ENCODE data around the gene ZNF335. TPM values are rescaled to one million over a fixed set of nuclear protein-coding genes. Genes with fewer than 3 reads are reported as not detected.

Gene ZNF335
- total and polyA plus RNA-seq, 2 of the 13 experiments (the other 11 are each of a cell fraction or from before 2014, with no cell fraction given): 9.7 to 13.7 TPM

DNA sequence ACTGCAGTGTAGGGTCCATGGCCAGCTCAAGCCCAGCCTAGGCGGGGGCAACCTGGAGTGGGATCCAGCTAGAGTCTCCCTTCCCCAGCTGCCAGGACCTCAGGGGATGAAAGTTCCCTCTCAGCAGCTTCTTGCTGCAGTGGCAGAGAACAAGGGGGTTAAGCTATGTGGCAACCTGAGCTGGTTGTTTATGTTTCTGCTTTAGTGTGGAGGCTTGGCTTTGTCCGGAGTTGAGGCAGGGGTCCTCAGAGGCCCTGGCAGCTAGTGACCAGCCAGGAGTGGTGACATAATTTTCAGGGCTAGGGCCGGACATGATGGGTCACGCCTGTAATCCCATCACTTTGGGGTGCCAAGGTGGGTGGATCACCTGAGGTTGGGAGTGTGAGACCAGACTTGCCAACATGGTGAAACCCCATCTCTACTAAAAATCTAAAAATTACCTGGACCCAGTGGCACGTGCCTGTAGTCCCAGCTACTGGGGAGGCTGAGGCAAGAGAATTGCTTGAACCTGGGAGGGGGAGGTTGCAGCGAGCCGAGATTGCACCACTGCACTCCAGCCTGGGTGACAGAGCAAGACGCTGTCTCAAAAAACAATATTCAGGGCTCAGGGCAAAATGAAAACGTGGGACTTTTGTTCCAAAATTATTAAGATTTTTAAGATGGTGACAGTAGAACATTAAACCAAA, 46.0 kb downstream of the ZNF335 start (continued):
- TF ChIP-seq, protein P1, sequence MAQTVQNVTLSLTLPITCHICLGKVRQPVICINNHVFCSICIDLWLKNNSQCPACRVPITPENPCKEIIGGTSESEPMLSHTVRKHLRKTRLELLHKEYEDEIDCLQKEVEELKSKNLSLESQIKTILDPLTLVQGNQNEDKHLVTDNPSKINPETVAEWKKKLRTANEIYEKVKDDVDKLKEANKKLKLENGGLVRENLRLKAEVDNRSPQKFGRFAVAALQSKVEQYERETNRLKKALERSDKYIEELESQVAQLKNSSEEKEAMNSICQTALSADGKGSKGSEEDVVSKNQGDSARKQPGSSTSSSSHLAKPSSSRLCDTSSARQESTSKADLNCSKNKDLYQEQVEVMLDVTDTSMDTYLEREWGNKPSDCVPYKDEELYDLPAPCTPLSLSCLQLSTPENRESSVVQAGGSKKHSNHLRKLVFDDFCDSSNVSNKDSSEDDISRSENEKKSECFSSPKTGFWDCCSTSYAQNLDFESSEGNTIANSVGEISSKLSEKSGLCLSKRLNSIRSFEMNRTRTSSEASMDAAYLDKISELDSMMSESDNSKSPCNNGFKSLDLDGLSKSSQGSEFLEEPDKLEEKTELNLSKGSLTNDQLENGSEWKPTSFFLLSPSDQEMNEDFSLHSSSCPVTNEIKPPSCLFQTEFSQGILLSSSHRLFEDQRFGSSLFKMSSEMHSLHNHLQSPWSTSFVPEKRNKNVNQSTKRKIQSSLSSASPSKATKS (CRISPR knock-in tag; IDR thresholded peaks at IDR 0.05): no peak
- TF ChIP-seq, protein P2, sequence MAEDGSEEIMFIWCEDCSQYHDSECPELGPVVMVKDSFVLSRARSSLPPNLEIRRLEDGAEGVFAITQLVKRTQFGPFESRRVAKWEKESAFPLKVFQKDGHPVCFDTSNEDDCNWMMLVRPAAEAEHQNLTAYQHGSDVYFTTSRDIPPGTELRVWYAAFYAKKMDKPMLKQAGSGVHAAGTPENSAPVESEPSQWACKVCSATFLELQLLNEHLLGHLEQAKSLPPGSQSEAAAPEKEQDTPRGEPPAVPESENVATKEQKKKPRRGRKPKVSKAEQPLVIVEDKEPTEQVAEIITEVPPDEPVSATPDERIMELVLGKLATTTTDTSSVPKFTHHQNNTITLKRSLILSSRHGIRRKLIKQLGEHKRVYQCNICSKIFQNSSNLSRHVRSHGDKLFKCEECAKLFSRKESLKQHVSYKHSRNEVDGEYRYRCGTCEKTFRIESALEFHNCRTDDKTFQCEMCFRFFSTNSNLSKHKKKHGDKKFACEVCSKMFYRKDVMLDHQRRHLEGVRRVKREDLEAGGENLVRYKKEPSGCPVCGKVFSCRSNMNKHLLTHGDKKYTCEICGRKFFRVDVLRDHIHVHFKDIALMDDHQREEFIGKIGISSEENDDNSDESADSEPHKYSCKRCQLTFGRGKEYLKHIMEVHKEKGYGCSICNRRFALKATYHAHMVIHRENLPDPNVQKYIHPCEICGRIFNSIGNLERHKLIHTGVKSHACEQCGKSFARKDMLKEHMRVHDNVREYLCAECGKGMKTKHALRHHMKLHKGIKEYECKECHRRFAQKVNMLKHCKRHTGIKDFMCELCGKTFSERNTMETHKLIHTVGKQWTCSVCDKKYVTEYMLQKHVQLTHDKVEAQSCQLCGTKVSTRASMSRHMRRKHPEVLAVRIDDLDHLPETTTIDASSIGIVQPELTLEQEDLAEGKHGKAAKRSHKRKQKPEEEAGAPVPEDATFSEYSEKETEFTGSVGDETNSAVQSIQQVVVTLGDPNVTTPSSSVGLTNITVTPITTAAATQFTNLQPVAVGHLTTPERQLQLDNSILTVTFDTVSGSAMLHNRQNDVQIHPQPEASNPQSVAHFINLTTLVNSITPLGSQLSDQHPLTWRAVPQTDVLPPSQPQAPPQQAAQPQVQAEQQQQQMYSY (CRISPR knock-in tag; IDR thresholded peaks at IDR 0.05): no peak
- TF ChIP-seq RFXAP (CRISPR knock-in tag; IDR thresholded peaks at IDR 0.05; ENCODE audit: borderline replicate concordance): peak; percentile 33; the same call in 1 of the 2 replicates
- TF ChIP-seq ZNF292 (CRISPR knock-in tag; IDR thresholded peaks at IDR 0.05; ENCODE audit: borderline replicate concordance, low read depth): peak; percentile 73; the same call in 1 of the 2 replicates
- peak; percentile 67; the same call in 1 of the 2 replicates for TF ChIP-seq RFX5 (IDR thresholded peaks at IDR 0.05; ENCODE audit: low read depth, low read length)
- no peak for TF ChIP-seq SAFB2 (CRISPR knock-in tag; IDR thresholded peaks at IDR 0.05; ENCODE audit: borderline replicate concordance, low read depth)
- TF ChIP-seq MTA1 (CRISPR knock-in tag; IDR thresholded peaks at IDR 0.05; ENCODE audit: borderline replicate concordance): peak; percentile 82; the same call in 1 of the 2 replicates
- TF ChIP-seq, protein P3, sequence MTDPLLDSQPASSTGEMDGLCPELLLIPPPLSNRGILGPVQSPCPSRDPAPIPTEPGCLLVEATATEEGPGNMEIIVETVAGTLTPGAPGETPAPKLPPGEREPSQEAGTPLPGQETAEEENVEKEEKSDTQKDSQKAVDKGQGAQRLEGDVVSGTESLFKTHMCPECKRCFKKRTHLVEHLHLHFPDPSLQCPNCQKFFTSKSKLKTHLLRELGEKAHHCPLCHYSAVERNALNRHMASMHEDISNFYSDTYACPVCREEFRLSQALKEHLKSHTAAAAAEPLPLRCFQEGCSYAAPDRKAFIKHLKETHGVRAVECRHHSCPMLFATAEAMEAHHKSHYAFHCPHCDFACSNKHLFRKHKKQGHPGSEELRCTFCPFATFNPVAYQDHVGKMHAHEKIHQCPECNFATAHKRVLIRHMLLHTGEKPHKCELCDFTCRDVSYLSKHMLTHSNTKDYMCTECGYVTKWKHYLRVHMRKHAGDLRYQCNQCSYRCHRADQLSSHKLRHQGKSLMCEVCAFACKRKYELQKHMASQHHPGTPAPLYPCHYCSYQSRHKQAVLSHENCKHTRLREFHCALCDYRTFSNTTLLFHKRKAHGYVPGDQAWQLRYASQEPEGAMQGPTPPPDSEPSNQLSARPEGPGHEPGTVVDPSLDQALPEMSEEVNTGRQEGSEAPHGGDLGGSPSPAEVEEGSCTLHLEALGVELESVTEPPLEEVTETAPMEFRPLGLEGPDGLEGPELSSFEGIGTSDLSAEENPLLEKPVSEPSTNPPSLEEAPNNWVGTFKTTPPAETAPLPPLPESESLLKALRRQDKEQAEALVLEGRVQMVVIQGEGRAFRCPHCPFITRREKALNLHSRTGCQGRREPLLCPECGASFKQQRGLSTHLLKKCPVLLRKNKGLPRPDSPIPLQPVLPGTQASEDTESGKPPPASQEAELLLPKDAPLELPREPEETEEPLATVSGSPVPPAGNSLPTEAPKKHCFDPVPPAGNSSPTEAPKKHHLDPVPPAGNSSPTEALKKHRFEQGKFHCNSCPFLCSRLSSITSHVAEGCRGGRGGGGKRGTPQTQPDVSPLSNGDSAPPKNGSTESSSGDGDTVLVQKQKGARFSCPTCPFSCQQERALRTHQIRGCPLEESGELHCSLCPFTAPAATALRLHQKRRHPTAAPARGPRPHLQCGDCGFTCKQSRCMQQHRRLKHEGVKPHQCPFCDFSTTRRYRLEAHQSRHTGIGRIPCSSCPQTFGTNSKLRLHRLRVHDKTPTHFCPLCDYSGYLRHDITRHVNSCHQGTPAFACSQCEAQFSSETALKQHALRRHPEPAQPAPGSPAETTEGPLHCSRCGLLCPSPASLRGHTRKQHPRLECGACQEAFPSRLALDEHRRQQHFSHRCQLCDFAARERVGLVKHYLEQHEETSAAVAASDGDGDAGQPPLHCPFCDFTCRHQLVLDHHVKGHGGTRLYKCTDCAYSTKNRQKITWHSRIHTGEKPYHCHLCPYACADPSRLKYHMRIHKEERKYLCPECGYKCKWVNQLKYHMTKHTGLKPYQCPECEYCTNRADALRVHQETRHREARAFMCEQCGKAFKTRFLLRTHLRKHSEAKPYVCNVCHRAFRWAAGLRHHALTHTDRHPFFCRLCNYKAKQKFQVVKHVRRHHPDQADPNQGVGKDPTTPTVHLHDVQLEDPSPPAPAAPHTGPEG (CRISPR knock-in tag; IDR thresholded peaks at IDR 0.05): no peak; the same call in 1 of the 2 replicates
- TF ChIP-seq, protein P4, sequence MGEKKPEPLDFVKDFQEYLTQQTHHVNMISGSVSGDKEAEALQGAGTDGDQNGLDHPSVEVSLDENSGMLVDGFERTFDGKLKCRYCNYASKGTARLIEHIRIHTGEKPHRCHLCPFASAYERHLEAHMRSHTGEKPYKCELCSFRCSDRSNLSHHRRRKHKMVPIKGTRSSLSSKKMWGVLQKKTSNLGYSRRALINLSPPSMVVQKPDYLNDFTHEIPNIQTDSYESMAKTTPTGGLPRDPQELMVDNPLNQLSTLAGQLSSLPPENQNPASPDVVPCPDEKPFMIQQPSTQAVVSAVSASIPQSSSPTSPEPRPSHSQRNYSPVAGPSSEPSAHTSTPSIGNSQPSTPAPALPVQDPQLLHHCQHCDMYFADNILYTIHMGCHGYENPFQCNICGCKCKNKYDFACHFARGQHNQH (CRISPR knock-in tag; IDR thresholded peaks at IDR 0.05): 0 out of 2 replicates have a peak, but pooled peaks have one; percentile 17
- TF ChIP-seq, protein P5, sequence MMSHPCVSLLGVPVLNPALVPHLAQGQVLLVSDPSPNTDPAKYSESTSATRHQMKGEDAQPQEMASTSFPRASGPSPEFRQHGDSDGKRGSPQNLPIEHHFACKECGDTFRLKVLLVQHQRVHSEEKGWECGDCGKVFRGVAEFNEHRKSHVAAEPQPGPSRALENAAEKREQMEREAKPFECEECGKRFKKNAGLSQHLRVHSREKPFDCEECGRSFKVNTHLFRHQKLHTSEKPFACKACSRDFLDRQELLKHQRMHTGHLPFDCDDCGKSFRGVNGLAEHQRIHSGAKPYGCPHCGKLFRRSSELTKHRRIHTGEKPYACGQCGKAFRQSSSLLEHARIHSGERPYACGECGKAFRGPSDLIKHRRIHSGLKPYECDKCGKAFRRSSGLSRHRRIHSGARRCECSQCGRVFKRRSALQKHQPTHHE (CRISPR knock-in tag; IDR thresholded peaks at IDR 0.05; ENCODE audit: borderline replicate concordance): no peak
- TF ChIP-seq ZNF816 (CRISPR knock-in tag; IDR thresholded peaks at IDR 0.05; ENCODE audit: borderline replicate concordance): no peak
- TF ChIP-seq TBX3 (IDR thresholded peaks at IDR 0.05; ENCODE audit: borderline replicate concordance): no peak
- TF ChIP-seq ZSCAN9 (CRISPR knock-in tag; IDR thresholded peaks at IDR 0.05; ENCODE audit: borderline replicate concordance): no peak

All from HepG2 (cell line).